Measurements from ENCODE around the gene CPLANE2. TPM values are rescaled to one million over a fixed set of nuclear protein-coding genes. Genes with fewer than 3 reads are reported as not detected.

Gene CPLANE2
- total RNA-seq, 2 experiments from 2014 or later: 1.2 to 1.4 TPM

GRCh38 chr1:16235347-16235746 is 1.6 kb downstream of the CPLANE2 start:
- no peaks in the 10 kb centered on the region for H3K27me3 Mint-ChIP-seq
- no peaks in the 10 kb centered on the region for H3K36me3 Mint-ChIP-seq (ENCODE audit: low read depth)
- H3K4me1 Mint-ChIP-seq (ENCODE audit: low read depth): peaks cover 13% of the 10 kb centered on the region
- no peaks in the 10 kb centered on the region for H3K9me3 Mint-ChIP-seq
- intact Hi-C loops (cut with micrococcal nuclease): no loop called here
- H3K27ac Mint-ChIP-seq: no peak overlapping the region
- no peak for TF ChIP-seq CTCF (IDR thresholded peaks at IDR 0.05)
- ATAC-seq: no peak
- CTCF ChIA-PET: interaction anchor here (1.1 to 3.4 kb wide), 8 partner anchors 9 to 162 kb away, joined by 3 to 10 read pairs (median 4); partner anchors contain the start of gene FAM131C
- no peak for DNase-seq
- POLR2A ChIA-PET: interaction anchor here (2.2 kb wide), 1 partner anchor 13 kb away, joined by 8 read pairs; no protein-coding TSS in a partner anchor
- H3K4me3 Mint-ChIP-seq: no peak overlapping the region

DNA sequence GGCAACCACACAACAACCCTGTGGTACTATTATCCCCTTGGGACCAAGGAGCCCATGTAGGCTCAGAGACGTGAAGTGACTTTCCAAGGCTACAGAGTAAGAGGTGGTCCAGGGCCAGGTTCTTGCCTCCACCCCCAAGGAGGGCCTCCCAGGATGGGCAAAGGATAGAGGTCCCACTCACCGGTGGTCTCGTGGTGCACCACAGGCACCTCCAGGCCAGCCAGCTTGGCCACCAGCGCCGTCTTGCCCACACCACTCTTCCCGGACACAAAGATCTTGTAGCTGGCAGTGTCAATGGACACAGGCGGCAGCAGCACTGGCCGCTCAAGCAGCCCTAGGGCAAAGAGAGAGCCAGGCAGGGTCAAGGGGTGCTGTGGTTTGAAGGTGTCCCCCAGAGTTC is 3.6 kb downstream of the CPLANE2 start:
- peaks cover 5% of the 10 kb centered on the region for H3K27me3 Mint-ChIP-seq
- TF ChIP-seq CTCF (IDR thresholded peaks at IDR 0.05): no peak
- no peaks in the 10 kb centered on the region for H3K9me3 Mint-ChIP-seq
- no peak overlapping the region for H3K4me3 Mint-ChIP-seq
- ATAC-seq (no peak), DNase-seq (no peak)
- peaks cover 11% of the 10 kb centered on the region for H3K4me1 Mint-ChIP-seq (ENCODE audit: low read depth)
- POLR2A ChIA-PET: interaction anchor here (0.7 kb wide), 1 partner anchor 11 kb away, joined by 4 read pairs; no protein-coding TSS in a partner anchor
- H3K36me3 Mint-ChIP-seq (ENCODE audit: low read depth): no peaks in the 10 kb centered on the region
- intact Hi-C loops (cut with micrococcal nuclease): no loop called here
- no peak overlapping the region for H3K27ac Mint-ChIP-seq
- CTCF ChIA-PET: interaction anchor here (3.4 kb wide), 1 partner anchor 11 kb away, joined by 10 read pairs; no protein-coding TSS in a partner anchor

GRCh38 chr1:16232316-16232710 is 4.7 kb downstream of the CPLANE2 start:
- Mint-ChIP-seq H3K4me1 (ENCODE audit: low read depth) (peaks cover 15% of the 10 kb centered on the region), H3K4me3 (no peak overlapping the region), H3K27me3 (peaks cover 15% of the 10 kb centered on the region), H3K36me3 (ENCODE audit: low read depth) (no peaks in the 10 kb centered on the region), H3K9me3 (no peaks in the 10 kb centered on the region), H3K27ac (no peak overlapping the region)
- intact Hi-C loops (cut with micrococcal nuclease): no loop called here
- CTCF ChIA-PET: interaction anchor here (1.5 to 1.7 kb wide), 2 partner anchors 10 to 12 kb away, joined by 3 to 4 read pairs; no protein-coding TSS in a partner anchor
- no peak for TF ChIP-seq CTCF (IDR thresholded peaks at IDR 0.05)
- ATAC-seq (no peak), DNase-seq (no peak)
- POLR2A ChIA-PET: interaction anchor here (0.6 kb wide), 1 partner anchor 202 kb away, joined by 3 read pairs; no protein-coding TSS in a partner anchor

GRCh38 chr1:16231331-16232315 is 5.4 kb downstream of the CPLANE2 start:
- ChIA-PET CTCF (interaction anchor here (1.5 to 1.7 kb wide), 2 partner anchors 11 kb away, joined by 3 to 4 read pairs; no protein-coding TSS in a partner anchor), POLR2A (no interaction called here)
- intact Hi-C loops (cut with micrococcal nuclease): no loop called here

More at GRCh38 chr1:16231331-16232315, 5.4 kb downstream of the CPLANE2 start:
- DNase-seq: no peak
- Mint-ChIP-seq H3K27me3 (peaks cover 19% of the 10 kb centered on the region), H3K4me3 (no peak overlapping the region), H3K4me1 (ENCODE audit: low read depth) (peaks cover 15% of the 10 kb centered on the region), H3K27ac (no peak overlapping the region), H3K9me3 (no peaks in the 10 kb centered on the region), H3K36me3 (ENCODE audit: low read depth) (no peaks in the 10 kb centered on the region)
- TF ChIP-seq CTCF (IDR thresholded peaks at IDR 0.05): no peak
- no peak for ATAC-seq

Measured in activated CD8-positive, alpha-beta T cell treated with anti-CD3 and anti-CD28 coated beads for 36 hours (primary cell).